NCI-H345 treated with DMSO at 0.1 percent for 48 hours (cell line): ENCODE measurements around the gene MYO1G.
A peak's percentile ranks its signal among the peaks of the same experiment; 100 is the strongest.
"Not testable (repeated sequence)": the region's sequence is repeated elsewhere in the genome, so short reads cannot be mapped to it uniquely, and the experiment has no call there.

Experiments
- DNase-seq: peaks from one replicate; lab custom pipeline; 2025; ENCODE audit not compliant: unreplicated experiment; lab: John Stamatoyannopoulos, UW

MYO1G gene

DNA sequence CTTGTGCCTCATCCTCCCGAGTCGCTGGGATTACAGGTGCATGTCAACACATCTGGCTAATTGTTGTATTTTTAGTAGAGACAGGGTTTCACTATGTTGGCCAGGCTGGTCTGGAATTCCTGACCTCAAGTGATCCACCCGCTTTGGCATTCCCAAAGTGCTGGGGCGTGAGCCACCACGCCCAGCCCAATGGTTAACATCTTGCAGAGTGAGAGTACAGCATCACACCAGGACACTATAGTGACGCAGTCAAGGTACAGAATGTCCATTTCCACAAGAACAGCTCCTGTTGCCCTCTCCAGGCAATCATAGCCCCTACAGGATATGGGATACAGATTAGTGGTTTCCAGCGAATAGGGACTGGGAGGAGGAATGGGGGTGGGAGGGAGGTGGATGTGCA is 34.0 kb downstream of the MYO1G start:
- DNase-seq: no peak

DNA sequence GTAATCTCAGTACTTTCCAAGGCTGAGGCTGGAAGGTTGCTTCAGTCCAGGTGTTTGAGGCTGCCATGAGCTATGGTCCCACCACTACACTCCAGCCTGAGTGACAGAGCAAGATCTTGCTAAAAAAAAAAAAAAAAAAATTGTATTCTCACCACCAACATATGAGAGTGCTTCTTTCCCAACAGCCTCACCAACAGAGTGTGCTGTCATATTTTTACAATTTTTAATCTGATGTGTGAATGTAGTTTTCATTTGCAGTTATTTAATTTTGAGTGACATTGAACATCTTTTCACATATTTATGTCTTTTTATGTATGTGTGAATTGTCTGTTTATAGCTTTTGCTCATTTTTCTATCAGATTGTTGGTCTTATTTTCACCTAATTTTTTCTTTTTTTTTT is 35.2 kb downstream of the MYO1G start:
- DNase-seq: no peak

DNA sequence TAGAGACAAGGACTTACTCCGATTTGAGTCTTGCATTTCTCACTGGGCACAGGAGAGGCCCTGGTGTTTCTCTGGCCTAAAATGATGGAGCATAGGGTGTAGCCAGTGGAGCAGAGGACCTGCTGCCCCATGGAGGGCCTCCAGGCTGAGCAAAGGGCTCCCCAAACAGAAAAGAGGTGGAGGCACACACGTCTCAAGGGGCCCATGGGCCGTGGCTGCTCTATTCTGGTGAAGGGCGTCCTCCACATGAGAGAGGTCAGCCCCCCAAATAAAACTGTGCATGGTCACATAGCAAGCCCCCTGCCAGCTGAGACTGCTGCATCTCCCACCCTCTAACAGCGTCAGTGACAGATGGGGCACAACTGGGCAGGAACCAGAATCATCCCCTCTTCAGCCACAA is 41.4 kb downstream of the MYO1G start:
- DNase-seq: no peak

DNA sequence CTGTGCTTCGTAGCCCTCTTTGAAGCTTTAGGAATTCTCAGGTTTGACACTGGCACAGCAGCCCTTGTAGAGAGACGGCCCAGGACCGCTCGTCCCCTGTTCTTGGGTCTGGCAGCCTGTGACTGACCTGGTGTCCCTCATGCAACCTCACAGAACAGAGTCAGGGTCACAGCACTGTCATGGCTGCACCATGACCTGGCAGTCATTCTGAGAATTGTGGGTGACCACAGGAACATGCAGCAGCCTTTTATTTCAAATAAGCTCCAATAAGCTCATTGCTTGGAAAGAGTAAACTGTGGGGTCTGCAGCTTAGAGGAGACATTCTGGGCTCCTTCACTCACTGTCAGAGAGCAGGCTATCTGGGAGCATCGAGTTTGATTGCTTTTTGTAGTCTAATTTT is 42.5 kb downstream of the MYO1G start:
- no peak for DNase-seq

- no peak for DNase-seq
Observed at GRCh38 chr7:44935583-44935982, 43.2 kb downstream of the MYO1G start.

DNA sequence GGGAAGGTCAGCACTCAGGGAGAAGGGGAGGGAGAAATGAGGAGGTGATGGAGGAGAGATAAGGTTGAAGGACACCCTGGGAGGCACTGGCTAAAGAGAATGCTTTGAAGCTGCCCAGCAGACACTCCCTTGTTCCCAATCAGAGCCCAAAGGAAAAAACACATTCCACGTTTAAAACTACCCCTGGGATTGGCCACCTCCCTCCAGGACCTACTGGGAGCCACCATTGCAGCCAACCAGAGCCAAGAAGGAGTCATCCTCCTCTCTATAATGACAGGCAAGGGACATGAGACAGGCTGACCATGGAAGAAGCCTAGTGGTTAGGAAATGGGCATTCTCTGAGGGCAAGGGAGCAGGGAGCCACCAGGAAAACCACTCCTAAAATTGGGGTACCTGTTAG is 43.8 kb downstream of the MYO1G start:
- DNase-seq: no peak

DNA sequence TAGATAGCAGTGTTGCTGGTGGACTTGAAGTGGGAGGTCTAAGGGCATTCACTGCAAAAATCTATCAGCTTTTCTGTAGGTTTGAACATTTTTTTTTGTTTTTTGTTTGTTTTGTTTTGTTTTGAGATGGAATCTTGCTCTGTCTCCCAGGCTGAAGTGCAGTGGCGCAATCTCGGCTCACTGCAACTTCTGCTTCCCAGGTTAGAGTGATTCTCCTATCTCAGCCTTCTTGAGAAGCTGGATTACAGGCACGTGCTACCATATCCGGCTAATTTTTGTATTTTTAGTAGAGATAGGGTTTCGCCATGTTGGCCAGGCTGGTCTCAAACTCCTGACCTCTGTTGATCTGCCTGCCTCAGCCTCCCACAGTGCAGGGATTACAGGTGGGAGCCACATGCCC is 44.3 kb downstream of the MYO1G start:
- DNase-seq: not testable (repeated sequence)

DNA sequence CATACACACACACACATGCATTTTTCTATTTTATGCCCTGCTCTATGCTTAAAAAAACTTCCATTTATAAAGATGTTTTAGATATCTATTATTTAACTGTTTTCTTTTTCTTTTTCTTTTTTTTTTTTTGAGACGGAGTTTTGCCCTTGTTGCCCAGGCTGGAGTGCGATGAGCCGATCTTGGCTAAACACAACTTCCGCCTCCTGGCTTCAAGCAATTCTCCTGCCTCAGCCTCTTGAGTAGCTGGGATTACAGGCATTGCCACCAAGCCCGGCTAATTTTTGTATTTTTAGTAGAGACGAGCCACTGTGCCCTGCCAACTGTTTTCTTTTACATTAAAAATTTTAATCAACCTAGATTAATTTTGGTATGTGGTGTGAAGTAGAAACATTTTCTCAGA is 47.9 kb downstream of the MYO1G start:
- no peak for DNase-seq

DNA sequence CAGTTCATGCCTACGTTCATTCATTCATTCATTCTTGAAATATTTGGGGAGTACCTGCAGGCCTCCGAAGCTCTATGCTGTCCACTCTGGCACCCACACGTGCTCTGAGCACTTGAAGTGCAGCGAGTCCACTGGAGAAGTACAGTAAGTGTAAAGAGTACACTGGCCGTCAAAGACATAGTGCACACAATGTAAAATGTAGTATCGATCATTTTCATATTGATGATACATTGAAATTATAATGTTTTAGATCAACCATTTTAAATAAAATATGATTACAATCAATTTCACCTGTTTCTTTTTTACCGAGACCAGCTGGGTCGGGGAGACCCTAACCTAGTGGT is 56.5 kb downstream of the MYO1G start:
- no peak for DNase-seq

DNA sequence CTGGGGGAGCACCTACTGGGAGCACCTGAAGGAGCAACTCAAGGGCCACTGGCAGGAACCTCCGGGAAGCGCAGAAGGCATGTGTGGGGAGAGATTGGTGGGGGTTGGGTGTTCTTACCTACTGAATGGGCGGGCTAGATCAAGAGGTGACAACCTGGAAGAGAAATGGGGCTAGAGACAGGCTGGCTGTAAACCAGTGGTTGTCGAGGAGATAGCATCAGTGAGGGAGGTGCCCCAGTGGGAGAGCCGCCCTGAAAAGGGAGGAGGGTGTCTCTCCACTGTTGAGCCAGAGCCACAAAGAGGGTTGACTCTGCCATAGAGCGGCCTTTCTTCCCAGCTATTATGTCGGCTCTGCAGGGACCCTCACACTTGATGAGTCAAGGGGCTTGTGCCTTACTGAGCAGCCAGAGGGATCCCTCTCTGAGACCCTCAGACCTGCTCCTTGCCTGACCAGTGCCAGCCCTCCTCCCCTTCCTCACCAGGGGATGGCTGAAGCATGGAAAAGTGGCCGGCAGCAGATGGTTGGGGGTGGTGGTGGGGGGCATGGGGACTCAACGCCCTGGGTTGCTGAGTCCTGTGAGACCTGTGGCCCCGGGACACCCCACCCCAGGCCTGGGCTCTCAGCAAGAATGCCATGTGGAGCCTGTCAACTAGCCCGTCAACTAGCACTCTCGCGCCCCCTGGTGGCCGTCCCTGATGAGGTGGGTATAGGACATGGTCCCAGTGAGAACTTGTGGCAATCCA is 57.0 kb downstream of the MYO1G start:
- DNase-seq: peak; percentile 3

DNA sequence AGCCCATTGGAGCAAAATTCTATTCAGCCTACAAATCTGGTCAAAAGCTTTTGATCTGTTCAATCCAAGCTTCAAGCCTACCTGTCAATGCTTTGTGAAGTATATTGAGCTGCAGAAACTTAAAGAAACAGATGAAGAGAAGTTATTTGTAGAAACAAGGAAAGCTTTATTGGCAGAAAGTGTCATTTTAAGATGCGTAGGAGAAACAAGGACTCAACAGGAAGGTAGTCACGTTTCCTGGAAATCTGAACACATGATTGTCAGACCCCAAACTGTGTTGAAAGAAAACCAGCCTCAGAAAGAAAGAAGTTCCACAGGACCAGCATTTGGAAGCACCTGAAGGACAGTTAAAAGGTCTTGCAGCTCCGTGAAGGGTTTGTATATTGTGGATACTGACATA is 58.7 kb downstream of the MYO1G start:
- DNase-seq: no peak

DNA sequence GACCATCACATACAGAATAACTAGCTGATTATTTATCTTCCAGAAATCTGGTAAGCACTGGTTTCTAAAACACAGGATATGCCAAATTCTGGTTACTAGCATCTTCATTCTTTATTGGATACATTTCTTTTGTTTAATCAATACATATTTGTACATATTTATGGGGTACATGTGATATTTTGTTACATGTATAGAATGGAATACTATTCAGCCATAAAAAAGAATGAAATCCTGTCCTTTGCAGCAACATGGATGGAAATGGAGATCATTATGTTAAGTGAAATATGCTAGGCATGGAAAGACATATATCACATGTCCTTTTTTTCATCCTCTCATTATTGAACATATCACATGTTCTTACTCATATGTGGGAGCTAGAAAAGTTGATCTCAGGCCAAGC is 60.8 kb downstream of the MYO1G start:
- DNase-seq: no peak

DNA sequence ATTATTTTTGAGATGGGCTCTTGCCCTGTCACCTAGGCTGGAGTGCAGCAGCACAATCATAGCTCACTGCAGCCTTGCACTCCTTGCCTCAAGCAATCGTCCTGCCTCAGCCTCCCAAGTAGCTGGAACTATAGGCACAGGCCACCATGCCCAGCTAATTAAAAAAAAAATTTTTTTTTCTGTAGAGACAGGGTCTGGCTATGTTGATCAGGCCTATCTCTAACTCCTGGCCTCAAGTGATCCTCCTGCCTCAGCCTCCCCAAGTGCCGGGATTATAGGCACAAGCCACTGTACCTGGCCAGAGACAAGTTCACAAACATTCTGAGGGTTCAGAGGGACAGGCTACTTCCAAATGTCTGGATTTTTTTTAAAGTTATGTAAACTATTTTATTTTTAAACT is 61.4 kb downstream of the MYO1G start:
- DNase-seq: no peak

DNA sequence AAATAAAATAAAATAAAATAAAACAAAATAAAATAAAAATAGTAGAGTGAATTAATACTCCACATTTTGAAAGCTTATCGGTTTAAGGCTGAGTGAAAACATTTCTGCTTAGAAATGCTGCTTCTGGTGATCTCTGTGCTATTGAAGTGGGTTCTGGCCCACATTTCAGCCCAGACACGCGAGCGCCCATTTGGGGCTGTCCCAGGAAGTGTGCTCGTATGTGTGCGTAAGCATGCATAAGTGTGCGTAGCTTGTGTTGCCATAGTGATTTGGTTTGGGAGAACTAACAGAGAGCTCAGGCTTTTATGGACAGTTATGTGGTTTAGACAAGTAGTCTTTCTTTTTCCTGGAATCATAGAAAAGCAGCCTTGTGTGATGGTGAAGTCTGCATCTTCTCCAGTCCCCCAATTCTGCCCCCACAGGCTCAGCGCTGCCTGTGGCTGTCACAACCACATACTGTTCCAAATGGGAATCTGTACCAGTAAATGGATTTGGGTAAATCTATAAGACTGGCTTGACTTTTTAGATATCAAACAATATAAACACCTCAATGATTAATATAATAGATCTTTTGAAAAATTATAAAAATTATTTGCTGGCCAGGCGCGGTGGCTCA is 63.7 kb downstream of the MYO1G start:
- no peak for DNase-seq

DNA sequence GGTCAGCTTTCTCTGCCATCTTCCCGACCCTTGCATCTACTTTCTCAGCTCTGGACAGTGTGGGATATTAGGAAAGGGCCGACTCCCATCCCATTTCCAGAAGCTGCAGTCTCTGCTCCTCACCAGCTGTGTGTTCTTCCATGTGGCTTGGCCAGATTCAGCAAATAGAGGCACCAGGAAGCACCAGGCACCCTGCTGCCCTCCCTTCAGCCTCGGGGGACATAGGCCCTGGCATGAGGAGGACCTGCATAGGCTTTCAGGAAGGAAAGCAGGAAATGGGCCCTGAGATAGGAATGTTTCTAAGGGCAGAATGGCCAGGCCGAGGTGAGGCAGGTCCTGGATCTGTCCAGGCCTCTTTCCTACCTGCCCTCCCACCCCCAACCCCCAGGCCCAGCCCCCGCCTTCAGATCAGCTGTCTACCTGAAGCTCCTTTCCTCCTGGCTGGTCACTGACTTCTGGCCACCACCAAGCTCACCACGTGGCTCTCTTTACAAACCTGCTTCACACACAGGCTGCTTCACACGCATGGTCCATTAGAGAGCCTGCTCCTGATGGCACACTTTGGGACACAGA is 66.0 kb downstream of the MYO1G start:
- no peak for DNase-seq
